MM.1S (cell line): ENCODE measurements around the gene POLR2E.

Experiments used
- DNase-seq: peaks from one replicate; pipeline ENCODE4 v3.0.0-alpha.2; 2015
- H2AFZ ChIP-seq: fragments of 300-600 bp; sonication (generic); 2 replicates; pipeline ENCODE4 v1.6.0; 2016; ENCODE audit warnings: antibody characterized with exemption, low read length
- H3F3A ChIP-seq: fragments of 300-600 bp; sonication (generic); 2 replicates; pipeline ENCODE4 v1.6.1; 2016; ENCODE audit warnings: mild to moderate bottlenecking, antibody characterized with exemption, low read length, moderate library complexity, mixed read lengths; ENCODE audit not compliant: insufficient read depth
- H3K27ac ChIP-seq: fragments of 300-600 bp; sonication (generic); 2 replicates; pipeline ENCODE4 v1.5.1; 2016; ENCODE audit warnings: mild to moderate bottlenecking, low read length
- H3K27me3 ChIP-seq: fragments of 300-600 bp; sonication (generic); replicated peaks from 2 replicates; pipeline ENCODE4 v1.6.0; 2016; ENCODE audit warnings: low read length; ENCODE audit not compliant: insufficient read depth
- H3K36me3 ChIP-seq: fragments of 300-600 bp; sonication (generic); replicated peaks from 2 replicates; pipeline ENCODE4 v1.6.1; 2016; ENCODE audit warnings: mild to moderate bottlenecking, low read length, mixed read lengths; ENCODE audit not compliant: insufficient read depth
- H3K4me1 ChIP-seq: fragments of 300-600 bp; sonication (generic); 2 replicates; pipeline ENCODE4 v1.6.1; 2016; ENCODE audit warnings: low read length, mixed read lengths
- H3K4me2 ChIP-seq: fragments of 300-600 bp; sonication (generic); 2 replicates; pipeline ENCODE4 v1.6.0; 2016; ENCODE audit warnings: low read depth, low read length
- H3K4me3 ChIP-seq: fragments of 300-600 bp; sonication (generic); 2 replicates; pipeline ENCODE4 v1.5.1; 2016; ENCODE audit warnings: low read length, mixed read lengths
- H3K79me2 ChIP-seq: fragments of 300-600 bp; sonication (generic); 2 replicates; pipeline ENCODE4 v1.6.1; 2016; ENCODE audit warnings: mixed run types, low read length, mixed read lengths
- H3K9ac ChIP-seq: fragments of 300-600 bp; sonication (generic); 2 replicates; pipeline ENCODE4 v1.6.1; 2016; ENCODE audit warnings: low read length, mixed read lengths
- H3K9me2 ChIP-seq: fragments of 300-600 bp; sonication (generic); replicated peaks from 2 replicates; pipeline ENCODE4 v1.6.1; 2016; ENCODE audit warnings: mild to moderate bottlenecking, low read length, mixed read lengths; ENCODE audit not compliant: insufficient read depth
- H3K9me3 ChIP-seq: fragments of 300-600 bp; sonication (generic); replicated peaks from 2 replicates; pipeline ENCODE4 v1.6.1; 2016; ENCODE audit warnings: mild to moderate bottlenecking, low read length, mixed read lengths; ENCODE audit not compliant: insufficient read depth
- H4K20me1 ChIP-seq: fragments of 300-600 bp; sonication (generic); 2 replicates; pipeline ENCODE4 v1.6.1; 2016; ENCODE audit warnings: mild to moderate bottlenecking, low read length, moderate library complexity, mixed read lengths; ENCODE audit not compliant: insufficient read depth
- CTCF ChIP-seq: fragments of 300-600 bp; sonication (generic); IDR thresholded peaks from 2 replicates; pipeline ENCODE4 v1.5.1; 2016; ENCODE audit warnings: antibody characterized with exemption, low read length, mixed read lengths
- EZH2 ChIP-seq: fragments of 300-600 bp; sonication (generic); optimal IDR thresholded peaks from 2 replicates; pipeline ENCODE3; 2017; ENCODE audit warnings: low read depth, mild to moderate bottlenecking, antibody characterized with exemption, low read length, mixed read lengths
- EZH2phosphoT487 ChIP-seq: fragments of 300-600 bp; sonication (generic); IDR thresholded peaks from 2 replicates; pipeline ENCODE4 v1.6.1; 2018; ENCODE audit warnings: antibody characterized with exemption, low read length

The POLR2E gene

GRCh38 chr19:1037621-1038064, 57.5 kb downstream of the POLR2E start:
- Histone ChIP-seq H3K4me2 (peak overlapping the region; percentile 66), H3K27ac (peak overlapping the region; percentile 89), H3K9me2 (no peaks in the 10 kb centered on the region), H3K79me2 (peaks cover 36% of the 10 kb centered on the region), H3K9ac (peak overlapping the region; percentile 52; the same call in 1 of the 2 replicates), H3K36me3 (no peaks in the 10 kb centered on the region), H3F3A (peaks cover 40% of the 10 kb centered on the region), H3K4me3 (peak overlapping the region; percentile 36), H2AFZ (no peak overlapping the region), H3K27me3 (no peaks in the 10 kb centered on the region), H4K20me1 (no peaks in the 10 kb centered on the region), H3K9me3 (no peaks in the 10 kb centered on the region), H3K4me1 (peaks cover 37% of the 10 kb centered on the region)
- DNase-seq, result peak; percentile 63
- TF ChIP-seq EZH2phosphoT487 (no peak), EZH2 (no peak), CTCF (no peak)
